B cell (primary cell): ENCODE measurements around the gene PSMD5.

Source experiments
- CTCF ChIP-seq: fragments of 200-600 bp; IDR thresholded peaks from one replicate; pipeline ENCODE4 v1.8.0; 2022; ENCODE audit warnings: antibody characterized with exemption, mild to moderate bottlenecking
- EZH2 ChIP-seq: IDR thresholded peaks from 2 replicates; pipeline ENCODE4 v1.6.1; 2012; ENCODE audit warnings: borderline replicate concordance, low read depth, mild to moderate bottlenecking, moderate library complexity, low read length; ENCODE audit not compliant: insufficient read depth, poor library complexity, severe bottlenecking

GRCh38 chr9:120890320-120891244, 47.9 kb upstream of the PSMD5 start:
- no peak for TF ChIP-seq CTCF
- no peak for TF ChIP-seq EZH2
